MM.1S (cell line): ENCODE results near the gene PDE6A.

Experiments used
- DNase-seq: peaks from one replicate; pipeline ENCODE4 v3.0.0-alpha.2; 2015
- H2AFZ ChIP-seq: fragments of 300-600 bp; sonication (generic); 2 replicates; pipeline ENCODE4 v1.6.0; 2016; ENCODE audit warnings: antibody characterized with exemption, low read length
- H3F3A ChIP-seq: fragments of 300-600 bp; sonication (generic); 2 replicates; pipeline ENCODE4 v1.6.1; 2016; ENCODE audit warnings: mild to moderate bottlenecking, antibody characterized with exemption, low read length, moderate library complexity, mixed read lengths; ENCODE audit not compliant: insufficient read depth
- H3K27ac ChIP-seq: fragments of 300-600 bp; sonication (generic); 2 replicates; pipeline ENCODE4 v1.5.1; 2016; ENCODE audit warnings: mild to moderate bottlenecking, low read length
- H3K27me3 ChIP-seq: fragments of 300-600 bp; sonication (generic); replicated peaks from 2 replicates; pipeline ENCODE4 v1.6.0; 2016; ENCODE audit warnings: low read length; ENCODE audit not compliant: insufficient read depth
- H3K36me3 ChIP-seq: fragments of 300-600 bp; sonication (generic); replicated peaks from 2 replicates; pipeline ENCODE4 v1.6.1; 2016; ENCODE audit warnings: mild to moderate bottlenecking, low read length, mixed read lengths; ENCODE audit not compliant: insufficient read depth
- H3K4me1 ChIP-seq: fragments of 300-600 bp; sonication (generic); 2 replicates; pipeline ENCODE4 v1.6.1; 2016; ENCODE audit warnings: low read length, mixed read lengths
- H3K4me2 ChIP-seq: fragments of 300-600 bp; sonication (generic); 2 replicates; pipeline ENCODE4 v1.6.0; 2016; ENCODE audit warnings: low read depth, low read length
- H3K4me3 ChIP-seq: fragments of 300-600 bp; sonication (generic); 2 replicates; pipeline ENCODE4 v1.5.1; 2016; ENCODE audit warnings: low read length, mixed read lengths
- H3K79me2 ChIP-seq: fragments of 300-600 bp; sonication (generic); 2 replicates; pipeline ENCODE4 v1.6.1; 2016; ENCODE audit warnings: mixed run types, low read length, mixed read lengths
- H3K9ac ChIP-seq: fragments of 300-600 bp; sonication (generic); 2 replicates; pipeline ENCODE4 v1.6.1; 2016; ENCODE audit warnings: low read length, mixed read lengths
- H3K9me2 ChIP-seq: fragments of 300-600 bp; sonication (generic); replicated peaks from 2 replicates; pipeline ENCODE4 v1.6.1; 2016; ENCODE audit warnings: mild to moderate bottlenecking, low read length, mixed read lengths; ENCODE audit not compliant: insufficient read depth
- H3K9me3 ChIP-seq: fragments of 300-600 bp; sonication (generic); replicated peaks from 2 replicates; pipeline ENCODE4 v1.6.1; 2016; ENCODE audit warnings: mild to moderate bottlenecking, low read length, mixed read lengths; ENCODE audit not compliant: insufficient read depth
- H4K20me1 ChIP-seq: fragments of 300-600 bp; sonication (generic); 2 replicates; pipeline ENCODE4 v1.6.1; 2016; ENCODE audit warnings: mild to moderate bottlenecking, low read length, moderate library complexity, mixed read lengths; ENCODE audit not compliant: insufficient read depth
- EZH2 ChIP-seq: fragments of 300-600 bp; sonication (generic); optimal IDR thresholded peaks from 2 replicates; pipeline ENCODE3; 2017; ENCODE audit warnings: low read depth, mild to moderate bottlenecking, antibody characterized with exemption, low read length, mixed read lengths
- EZH2phosphoT487 ChIP-seq: fragments of 300-600 bp; sonication (generic); IDR thresholded peaks from 2 replicates; pipeline ENCODE4 v1.6.1; 2018; ENCODE audit warnings: antibody characterized with exemption, low read length
- TF ChIP-seq, protein P1 (sequence below): fragments of 300-600 bp; sonication (generic); IDR thresholded peaks from 2 replicates; pipeline ENCODE4 v1.5.1; 2016; ENCODE audit warnings: antibody characterized with exemption, low read length, mixed read lengths

The PDE6A gene

DNA sequence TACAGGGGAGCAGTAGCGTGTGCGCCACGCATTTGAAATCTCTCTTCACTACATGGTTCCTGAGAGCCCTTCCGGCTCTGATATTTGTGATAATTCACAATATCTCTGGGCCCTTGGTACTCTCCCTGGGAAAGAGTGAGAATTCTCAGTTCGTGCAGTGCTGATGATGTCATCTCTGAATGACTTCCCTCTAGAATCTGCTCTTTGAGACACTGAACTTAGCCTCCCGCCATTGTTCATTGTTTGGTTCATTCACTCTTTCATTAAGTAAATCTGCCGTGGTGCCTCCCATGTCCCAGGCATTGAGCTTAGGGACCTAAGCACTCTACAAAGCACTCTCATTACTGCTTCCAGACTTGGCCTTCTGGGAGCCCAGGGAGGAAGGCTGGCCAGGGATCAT, 120.5 kb downstream of the PDE6A start:
- no peaks in the 10 kb centered on the region for H3F3A ChIP-seq
- no peaks in the 10 kb centered on the region for H3K27me3 ChIP-seq
- no peak overlapping the region for H2AFZ ChIP-seq
- DNase-seq = no peak
- no peaks in the 10 kb centered on the region for H3K9me3 ChIP-seq
- no peak overlapping the region for H3K9ac ChIP-seq
- H3K36me3 ChIP-seq = no peaks in the 10 kb centered on the region; the same call in 1 of the 2 replicates
- H3K4me3 ChIP-seq = no peak overlapping the region
- H3K79me2 ChIP-seq = peaks cover 1% of the 10 kb centered on the region; the same call in 1 of the 2 replicates
- H3K9me2 ChIP-seq = no peaks in the 10 kb centered on the region
- no peaks in the 10 kb centered on the region for H4K20me1 ChIP-seq
- no peak overlapping the region for H3K27ac ChIP-seq
- H3K4me1 ChIP-seq = no peaks in the 10 kb centered on the region
- H3K4me2 ChIP-seq = no peak overlapping the region
- no peak for TF ChIP-seq EZH2
- no peak for TF ChIP-seq EZH2phosphoT487
- TF ChIP-seq, protein P1, sequence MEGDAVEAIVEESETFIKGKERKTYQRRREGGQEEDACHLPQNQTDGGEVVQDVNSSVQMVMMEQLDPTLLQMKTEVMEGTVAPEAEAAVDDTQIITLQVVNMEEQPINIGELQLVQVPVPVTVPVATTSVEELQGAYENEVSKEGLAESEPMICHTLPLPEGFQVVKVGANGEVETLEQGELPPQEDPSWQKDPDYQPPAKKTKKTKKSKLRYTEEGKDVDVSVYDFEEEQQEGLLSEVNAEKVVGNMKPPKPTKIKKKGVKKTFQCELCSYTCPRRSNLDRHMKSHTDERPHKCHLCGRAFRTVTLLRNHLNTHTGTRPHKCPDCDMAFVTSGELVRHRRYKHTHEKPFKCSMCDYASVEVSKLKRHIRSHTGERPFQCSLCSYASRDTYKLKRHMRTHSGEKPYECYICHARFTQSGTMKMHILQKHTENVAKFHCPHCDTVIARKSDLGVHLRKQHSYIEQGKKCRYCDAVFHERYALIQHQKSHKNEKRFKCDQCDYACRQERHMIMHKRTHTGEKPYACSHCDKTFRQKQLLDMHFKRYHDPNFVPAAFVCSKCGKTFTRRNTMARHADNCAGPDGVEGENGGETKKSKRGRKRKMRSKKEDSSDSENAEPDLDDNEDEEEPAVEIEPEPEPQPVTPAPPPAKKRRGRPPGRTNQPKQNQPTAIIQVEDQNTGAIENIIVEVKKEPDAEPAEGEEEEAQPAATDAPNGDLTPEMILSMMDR = no peak

DNA sequence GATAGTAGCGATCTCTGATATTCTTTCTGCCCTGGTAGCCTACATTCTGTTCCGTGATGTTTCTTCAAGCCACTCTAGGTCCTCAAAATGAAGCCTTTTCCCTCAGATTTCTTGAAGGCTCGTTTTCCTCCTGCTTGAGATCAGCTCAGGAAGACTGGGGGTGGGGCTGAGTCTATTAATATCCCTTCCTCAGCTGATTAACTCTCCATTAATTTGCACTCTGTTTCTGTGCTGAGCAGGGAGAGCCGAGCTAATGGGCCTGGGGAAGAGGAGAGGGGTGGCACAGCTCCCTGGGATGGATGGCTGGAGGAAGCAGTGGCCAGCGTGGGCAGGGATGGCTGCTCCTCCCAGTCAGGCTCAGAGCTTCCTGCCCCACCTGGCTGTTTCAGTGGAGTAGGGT, 121.2 kb downstream of the PDE6A start:
- H3K4me2 ChIP-seq = no peak overlapping the region

DNA sequence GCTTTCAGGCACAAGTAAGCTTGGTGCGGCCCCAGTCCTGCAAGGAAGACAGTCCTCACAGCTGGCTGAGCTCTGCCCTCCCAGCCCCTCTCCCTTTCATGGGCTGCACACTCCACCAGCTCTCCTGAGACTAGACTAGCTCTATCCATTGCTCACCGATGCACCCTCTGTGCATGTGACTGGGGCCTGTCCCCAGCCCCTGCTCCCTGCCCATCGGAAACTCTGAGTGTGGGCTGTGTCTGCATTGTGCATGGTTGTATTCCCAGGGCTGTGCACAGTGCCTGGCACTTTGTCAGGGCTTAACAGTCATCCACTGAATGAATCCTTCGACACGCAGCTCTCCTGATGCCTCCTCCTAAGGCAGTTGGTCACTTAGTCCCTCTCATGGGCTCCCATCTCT, 122.3 kb downstream of the PDE6A start:
- DNase-seq = no peak
- peaks cover 15% of the 10 kb centered on the region for H3K79me2 ChIP-seq
- no peaks in the 10 kb centered on the region for H3F3A ChIP-seq
- H3K9ac ChIP-seq = no peak overlapping the region
- no peak overlapping the region for H3K27ac ChIP-seq
- H3K4me3 ChIP-seq = no peak overlapping the region
- no peaks in the 10 kb centered on the region for H3K27me3 ChIP-seq
- no peaks in the 10 kb centered on the region; the same call in 1 of the 2 replicates for H3K36me3 ChIP-seq
- H3K4me1 ChIP-seq = no peaks in the 10 kb centered on the region
- no peak overlapping the region for H3K4me2 ChIP-seq
- no peak overlapping the region for H2AFZ ChIP-seq
- no peaks in the 10 kb centered on the region for H3K9me3 ChIP-seq
- H4K20me1 ChIP-seq = no peaks in the 10 kb centered on the region
- no peaks in the 10 kb centered on the region for H3K9me2 ChIP-seq
- no peak for TF ChIP-seq EZH2phosphoT487
- TF ChIP-seq, protein P1 = no peak
- no peak for TF ChIP-seq EZH2

More for the DNA sequence above, 121.2 kb downstream of the PDE6A start:
- DNase-seq = no peak
- H3K36me3 ChIP-seq = no peaks in the 10 kb centered on the region; the same call in 1 of the 2 replicates
- no peaks in the 10 kb centered on the region for H3F3A ChIP-seq
- H4K20me1 ChIP-seq = no peaks in the 10 kb centered on the region
- no peak overlapping the region for H3K27ac ChIP-seq
- no peaks in the 10 kb centered on the region for H3K27me3 ChIP-seq
- no peaks in the 10 kb centered on the region for H3K9me2 ChIP-seq
- H3K9ac ChIP-seq = no peak overlapping the region
- TF ChIP-seq, protein P1 = no peak
- no peak for TF ChIP-seq EZH2phosphoT487
- no peak for TF ChIP-seq EZH2
- no peaks in the 10 kb centered on the region for H3K4me1 ChIP-seq
- H3K79me2 ChIP-seq = peaks cover 7% of the 10 kb centered on the region
- no peak overlapping the region for H2AFZ ChIP-seq
- no peaks in the 10 kb centered on the region for H3K9me3 ChIP-seq
- no peak overlapping the region for H3K4me3 ChIP-seq
